Amniotic epithelial cell (primary cell): ENCODE results near the gene DHRSX.
"Not testable (repeated sequence)": the region's sequence is repeated elsewhere in the genome, so short reads cannot be mapped to it uniquely, and the experiment has no call there.

Source experiments
- DNase-seq: peaks from one replicate; pipeline ENCODE4 v3.0.0-alpha.2; 2010; ENCODE audit warnings: low read depth

The DHRSX gene

GRCh38 chrX:2314831-2315365 lies 185.9 kb downstream of the DHRSX start:
- DNase-seq = no peak

GRCh38 chrX:2313864-2314640 lies 186.7 kb downstream of the DHRSX start:
- no peak for DNase-seq

- DNase-seq = not testable (repeated sequence)
These were observed 188.7 kb downstream of the DHRSX start for GRCh38 chrX:2312061-2312591.

GRCh38 chrX:2311501-2311900 lies 189.3 kb downstream of the DHRSX start:
- DNase-seq = peak; percentile 16

- no peak for DNase-seq
These were observed 198.9 kb downstream of the DHRSX start for GRCh38 chrX:2301901-2302300.

GRCh38 chrX:2299871-2300270 lies 200.9 kb downstream of the DHRSX start:
- no peak for DNase-seq

- DNase-seq = no peak
These were observed 214.0 kb downstream of the DHRSX start for GRCh38 chrX:2286731-2287130.

GRCh38 chrX:2284601-2285000 lies 216.2 kb downstream of the DHRSX start:
- DNase-seq = no peak

- DNase-seq = no peak
These were observed 216.6 kb downstream of the DHRSX start for GRCh38 chrX:2284133-2284532.

GRCh38 chrX:2283111-2283859 lies 217.5 kb downstream of the DHRSX start:
- no peak for DNase-seq

GRCh38 chrX:2282490-2283090 lies 218.2 kb downstream of the DHRSX start:
- no peak for DNase-seq

- DNase-seq = no peak
These were observed 228.4 kb downstream of the DHRSX start for GRCh38 chrX:2272337-2272736.

- DNase-seq = not testable (repeated sequence)
These were observed 229.2 kb downstream of the DHRSX start for GRCh38 chrX:2271595-2271994.

- not testable (repeated sequence) for DNase-seq
These were observed 230.0 kb downstream of the DHRSX start for GRCh38 chrX:2270783-2271182.

GRCh38 chrX:2267890-2268289 lies 232.9 kb downstream of the DHRSX start:
- DNase-seq = no peak

GRCh38 chrX:2266445-2267349 lies 234.1 kb downstream of the DHRSX start:
- DNase-seq = no peak

GRCh38 chrX:2265658-2266444 lies 234.9 kb downstream of the DHRSX start:
- not testable (repeated sequence) for DNase-seq

GRCh38 chrX:2264179-2265030 lies 236.4 kb downstream of the DHRSX start:
- no peak for DNase-seq

GRCh38 chrX:2263203-2263602 lies 237.6 kb downstream of the DHRSX start:
- no peak for DNase-seq

- DNase-seq = no peak
These were observed 238.1 kb downstream of the DHRSX start for GRCh38 chrX:2262668-2263055.
